T-helper 2 cell (primary cell): ENCODE data around the gene TTC28.
"Not testable (repeated sequence)": the region's sequence is repeated elsewhere in the genome, so short reads cannot be mapped to it uniquely, and the experiment has no call there.

Source experiments
- DNase-seq, 5 experiments: peaks; one replicate each; pipeline versions ENCODE4 v3.0.0 to v3.0.0-alpha.2; 2012 to 2022

The TTC28 gene

DNA sequence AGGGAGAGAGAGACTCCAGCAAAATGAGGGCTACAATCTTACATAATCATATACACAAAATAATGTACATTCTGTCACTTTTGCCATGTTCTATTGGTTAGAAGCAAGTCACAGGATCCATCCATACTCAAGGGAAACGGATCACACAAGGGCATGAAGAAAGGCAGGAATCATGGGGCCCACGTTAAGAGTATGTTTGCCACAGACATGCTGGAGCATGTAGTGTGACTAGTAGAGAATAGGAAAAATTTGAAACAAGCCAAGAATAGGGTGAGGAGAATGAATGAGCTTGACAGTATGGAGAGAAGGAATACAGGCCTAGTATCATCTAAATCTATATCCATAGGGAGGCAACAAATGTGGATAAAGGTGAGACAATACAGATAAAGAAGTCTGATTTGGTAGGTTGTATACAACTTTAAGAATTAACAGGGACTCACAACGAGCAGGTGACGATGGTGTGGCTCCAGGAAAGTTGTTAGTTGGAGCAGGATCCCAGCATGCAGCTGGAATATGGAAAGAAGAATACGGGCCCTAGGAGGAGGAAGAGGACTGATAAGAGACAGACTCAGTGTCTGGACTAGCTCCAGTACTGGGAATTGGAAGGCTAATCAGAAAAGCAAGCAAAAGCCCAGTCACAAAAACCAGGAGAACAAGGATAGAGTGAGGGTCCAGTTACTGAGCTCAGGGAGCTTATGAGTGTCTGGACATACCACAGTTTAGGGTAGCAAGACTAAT, 458.8 kb downstream of the TTC28 start:
- no peak for DNase-seq

GRCh38 chr22:28217277-28217676, 462.4 kb downstream of the TTC28 start:
- DNase-seq: no peak

DNA sequence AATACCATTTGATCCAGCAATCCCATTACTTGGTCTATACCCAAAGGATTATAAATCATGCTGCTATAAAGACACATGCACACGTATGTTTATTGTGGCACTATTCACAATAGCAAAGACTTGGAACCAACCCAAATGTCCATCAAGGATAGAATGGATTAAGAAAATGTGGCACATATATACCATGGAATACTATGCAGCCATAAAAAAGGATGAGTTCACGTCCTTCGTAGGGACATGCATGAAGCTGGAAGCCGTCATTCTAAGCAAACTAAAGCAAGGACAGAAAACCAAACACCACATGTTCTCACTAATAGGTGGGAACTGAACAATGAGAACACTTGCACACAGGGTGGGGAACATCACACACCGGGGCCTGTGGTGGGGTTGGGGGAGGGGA, 464.9 kb downstream of the TTC28 start:
- not testable (repeated sequence) for DNase-seq

GRCh38 chr22:28209457-28209856, 470.2 kb downstream of the TTC28 start:
- not testable (repeated sequence) for DNase-seq

DNA sequence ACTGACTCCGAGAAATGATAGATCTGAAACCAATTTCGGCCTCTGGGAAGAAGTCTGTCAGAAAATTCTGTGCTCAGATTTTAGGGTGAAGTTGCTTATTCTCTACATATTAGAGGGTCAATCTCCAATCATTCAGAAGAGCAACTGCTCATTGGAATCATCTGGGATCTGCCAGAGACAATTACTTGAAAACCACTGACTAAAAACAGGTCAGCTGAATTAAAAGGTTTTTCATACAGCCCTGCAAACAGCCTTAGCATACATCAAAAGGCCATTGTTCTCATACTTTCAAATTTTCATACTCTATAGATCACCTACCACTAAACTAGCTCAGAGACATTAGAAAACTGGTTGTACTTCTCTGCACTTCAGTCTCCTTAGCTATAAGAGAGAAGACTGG, 470.9 kb downstream of the TTC28 start:
- DNase-seq: no peak

DNA sequence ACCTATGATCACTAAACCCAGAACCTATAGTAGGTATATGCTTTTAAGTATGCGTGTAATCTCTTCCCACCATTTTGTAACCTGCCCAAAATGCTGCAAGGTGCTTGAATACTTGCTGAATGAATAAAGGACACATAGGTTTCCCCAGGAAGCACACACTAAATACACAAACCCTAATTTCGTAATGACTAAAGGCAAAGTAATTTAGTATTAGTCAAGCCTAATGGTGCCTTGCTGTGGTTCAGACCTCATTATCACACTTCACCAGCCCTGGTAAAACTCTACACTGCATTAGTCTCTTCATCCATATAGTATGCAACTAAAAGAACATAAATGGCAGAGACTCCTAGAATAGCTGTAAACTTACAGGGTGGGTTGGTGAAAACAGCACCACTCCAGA, 471.6 kb downstream of the TTC28 start:
- DNase-seq: no peak

- no peak for DNase-seq
Observed at GRCh38 chr22:28207281-28208030, 472.2 kb downstream of the TTC28 start.

DNA sequence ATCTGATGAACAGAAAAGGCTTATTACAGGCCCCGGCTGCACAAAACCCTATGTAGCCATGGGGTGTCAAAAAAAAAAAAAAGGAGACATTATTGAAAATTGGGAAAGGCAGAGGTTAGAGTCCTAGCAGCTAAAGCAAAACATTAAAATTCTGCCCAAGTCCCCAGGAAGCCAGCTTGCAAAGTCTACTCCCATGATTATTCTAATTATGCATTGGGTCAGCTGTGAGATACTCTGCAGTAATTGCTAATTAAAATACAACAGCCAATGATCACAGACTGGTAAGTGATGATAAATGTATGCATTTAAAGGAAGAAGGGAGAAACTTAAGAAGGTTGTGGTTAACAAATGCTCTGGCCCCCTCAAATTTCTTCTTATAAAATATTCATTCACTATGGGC, 473.7 kb downstream of the TTC28 start:
- DNase-seq: no peak

DNA sequence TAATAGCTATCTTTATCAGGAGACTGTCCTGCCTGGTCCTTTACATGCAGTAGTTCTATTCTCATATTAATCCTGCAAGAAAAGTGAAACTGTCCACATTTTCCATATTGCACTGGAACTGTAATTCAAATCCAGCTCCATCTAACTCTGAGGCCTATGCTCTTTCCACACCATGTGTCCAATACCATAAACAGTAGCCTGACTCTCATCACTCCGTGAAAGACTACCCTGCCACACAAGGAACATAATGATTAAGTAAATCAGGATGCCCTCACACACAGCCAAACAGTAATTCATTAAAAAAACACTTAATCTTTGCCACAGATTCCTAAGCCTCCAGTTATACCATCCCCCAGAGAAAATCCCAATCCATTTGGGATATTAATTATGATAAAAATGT, 475.3 kb downstream of the TTC28 start:
- no peak for DNase-seq

DNA sequence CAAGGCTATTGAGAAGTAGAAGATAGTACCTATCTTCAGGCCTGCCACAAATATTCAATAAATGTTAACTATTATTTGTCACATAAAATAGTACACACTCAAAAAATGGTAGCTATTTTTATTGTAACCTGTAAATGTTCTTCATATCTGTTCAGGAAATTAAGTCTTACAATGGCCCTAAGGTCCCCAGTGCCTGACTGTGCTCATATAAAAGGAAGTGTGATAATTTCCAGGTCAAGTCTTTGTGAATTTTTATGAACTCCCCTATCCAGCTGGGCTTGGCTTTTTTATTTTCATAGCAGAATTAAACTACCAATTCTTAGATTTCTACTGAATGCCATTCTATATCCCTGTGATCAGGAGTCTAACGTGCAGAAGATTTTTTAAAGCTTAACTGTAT, 476.4 kb downstream of the TTC28 start:
- no peak for DNase-seq

- no peak for DNase-seq
Observed at GRCh38 chr22:28198692-28199091, 480.9 kb downstream of the TTC28 start.

DNA sequence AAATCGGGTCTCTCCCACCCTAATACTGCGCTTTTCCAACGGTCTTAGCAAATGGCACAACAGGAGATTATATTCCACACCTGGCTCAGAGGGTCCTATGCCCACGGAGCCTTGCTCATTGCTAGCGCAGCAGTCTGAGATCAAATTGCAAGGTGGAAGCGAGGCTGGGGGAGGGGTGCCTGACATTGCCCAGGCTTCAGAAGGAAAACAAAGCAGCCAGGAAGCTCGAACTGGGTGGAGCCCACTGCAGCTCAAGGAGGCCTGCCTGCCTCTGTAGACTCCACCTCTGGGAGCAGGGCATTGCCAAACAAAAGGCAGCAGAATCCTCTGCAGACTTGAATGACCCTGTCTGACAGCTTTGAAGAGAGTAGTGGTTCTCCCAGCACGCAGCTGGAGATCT, 488.1 kb downstream of the TTC28 start:
- not testable (repeated sequence) for DNase-seq

GRCh38 chr22:28188178-28188879, 491.3 kb downstream of the TTC28 start:
- no peak for DNase-seq

- DNase-seq: no peak
Observed at GRCh38 chr22:28187612-28188011, 492.0 kb downstream of the TTC28 start.

DNA sequence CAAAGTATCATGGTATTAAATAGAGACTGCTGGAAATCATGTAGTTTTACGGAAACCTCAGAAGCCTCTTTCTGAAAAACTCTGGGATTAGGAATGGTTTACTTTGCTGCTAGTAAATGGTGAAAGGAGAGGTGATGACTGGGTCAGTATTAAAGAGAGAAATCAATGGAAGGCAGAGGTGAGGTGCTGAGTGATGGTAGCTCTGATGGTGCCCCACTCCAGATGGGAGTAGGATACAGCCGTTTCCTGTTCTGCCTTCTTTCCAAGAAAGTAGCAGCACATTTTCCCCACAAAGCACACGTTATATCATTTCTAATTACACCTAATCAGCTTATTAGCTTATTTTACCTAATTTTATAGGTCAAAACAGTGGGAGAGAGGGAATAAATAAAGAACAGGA, 493.0 kb downstream of the TTC28 start:
- DNase-seq: no peak

DNA sequence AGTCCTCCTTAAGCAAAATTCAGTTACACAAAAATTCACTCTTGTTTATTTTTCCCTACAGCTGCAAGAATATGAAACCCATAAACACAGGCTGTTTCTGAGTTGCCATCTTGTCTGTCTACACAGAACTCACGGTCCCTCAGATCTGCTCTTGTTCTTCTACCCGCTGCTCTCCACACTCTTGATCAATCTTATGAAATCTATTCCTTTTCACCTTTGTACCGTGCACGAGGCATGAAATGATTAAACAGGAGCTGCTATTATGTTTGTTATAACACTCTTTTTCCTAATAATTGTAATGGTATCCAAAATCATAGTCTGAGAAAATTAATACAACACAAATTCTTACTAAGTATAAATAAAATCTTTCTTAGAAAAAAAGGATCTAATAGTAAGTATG, 494.5 kb downstream of the TTC28 start:
- no peak for DNase-seq

DNA sequence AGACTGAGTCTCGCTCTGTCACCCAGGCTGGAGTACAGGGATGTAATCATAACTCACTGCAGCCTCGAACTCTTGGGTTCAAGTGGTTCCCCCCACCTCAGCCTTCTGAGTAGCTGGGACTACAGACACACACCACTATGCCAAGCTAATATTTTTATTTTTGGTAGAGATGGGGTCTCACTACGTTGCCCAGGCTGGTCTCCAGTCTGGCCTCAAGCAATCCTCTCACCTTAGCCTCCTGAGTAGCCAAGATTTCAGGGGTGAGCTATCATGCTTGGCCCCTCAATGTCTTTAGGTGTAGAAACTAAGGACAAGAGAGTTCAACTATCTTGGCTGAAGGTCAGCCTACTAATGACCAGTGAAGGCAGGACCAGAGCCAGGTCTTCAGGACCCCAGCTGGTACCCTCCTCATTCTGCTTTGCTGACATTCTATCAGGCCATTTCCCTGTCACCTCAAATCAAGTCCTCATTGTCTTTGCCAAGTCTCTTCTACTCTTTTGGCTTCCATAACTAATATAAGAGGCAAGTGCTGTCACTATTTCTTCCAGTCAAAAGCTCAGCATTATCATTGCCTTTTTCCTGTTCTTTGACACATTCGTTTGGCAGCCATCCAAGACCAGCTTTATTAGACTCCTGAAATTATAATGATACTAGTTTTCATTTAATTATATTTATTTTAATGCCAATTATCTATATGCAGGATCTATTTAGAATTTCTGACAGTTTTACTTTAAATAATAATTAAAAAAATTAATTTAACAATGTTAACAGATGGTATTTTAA, 496.4 kb downstream of the TTC28 start:
- no peak for DNase-seq

DNA sequence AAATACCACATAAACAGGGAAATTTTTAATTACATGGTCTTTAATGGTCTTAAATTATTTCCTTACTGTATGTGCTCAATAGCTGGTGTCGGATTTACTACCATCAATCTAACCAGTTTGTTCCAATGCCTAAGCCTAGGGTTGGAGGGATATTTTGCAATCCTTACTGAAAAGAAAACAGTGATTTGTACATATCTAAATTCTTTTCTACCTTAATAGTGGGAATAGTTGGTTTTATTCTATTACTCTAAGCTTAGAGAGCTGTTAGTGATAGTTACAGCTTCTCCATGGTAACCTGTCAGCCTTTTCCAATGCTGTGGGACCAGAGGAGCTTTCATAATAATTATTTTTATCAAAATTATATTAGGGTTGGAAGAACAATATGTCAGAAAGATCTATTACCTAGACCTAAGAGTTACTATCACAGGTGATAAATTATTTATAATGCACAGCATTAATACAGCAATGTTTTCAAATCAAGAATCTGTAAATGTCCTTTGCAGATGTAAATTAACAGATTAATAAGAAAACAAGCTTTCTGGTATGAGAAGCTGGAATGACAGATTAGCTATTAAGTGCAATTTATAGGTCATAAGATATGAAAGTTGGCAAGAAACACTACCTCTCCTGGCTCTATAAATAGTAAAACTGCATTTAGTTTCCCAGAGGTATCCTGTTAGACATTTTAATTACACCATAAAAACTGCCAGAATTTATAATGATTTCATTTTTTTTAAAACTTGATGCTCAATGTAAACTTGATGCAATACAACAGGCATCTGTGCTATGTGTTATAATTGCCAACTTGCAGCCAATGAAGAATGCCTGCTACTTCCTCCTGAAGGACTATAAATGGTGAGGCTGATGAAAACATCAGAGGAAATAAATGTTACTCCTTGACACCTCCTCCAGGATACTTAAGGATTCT, 498.6 kb downstream of the TTC28 start:
- no peak for DNase-seq

- no peak for DNase-seq
Observed at GRCh38 chr22:28179392-28179791, 500.2 kb downstream of the TTC28 start.

GRCh38 chr22:28175730-28176492, 503.7 kb downstream of the TTC28 start:
- no peak for DNase-seq

DNA sequence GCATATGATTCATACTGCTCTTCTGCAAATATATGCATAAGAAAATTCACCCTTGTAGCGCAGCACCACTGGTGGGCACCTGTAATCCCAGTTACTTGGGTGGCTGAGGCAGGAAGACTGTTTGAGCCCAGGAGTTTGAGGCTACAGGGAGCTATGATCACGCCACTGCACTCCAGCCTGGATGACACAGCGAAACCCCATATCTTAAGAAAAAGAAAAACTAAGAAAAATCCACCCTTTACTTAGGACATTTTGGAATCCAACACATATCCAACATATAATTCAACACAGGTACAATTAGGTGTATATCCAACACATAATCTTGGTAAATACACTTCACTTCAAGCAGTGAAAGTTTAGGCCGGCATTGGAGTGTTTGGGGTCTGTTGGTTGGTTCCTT, 505.1 kb downstream of the TTC28 start:
- DNase-seq: no peak
